ENCODE results near the gene WDR70. TPM values are rescaled to one million over a fixed set of nuclear protein-coding genes. Genes with fewer than 3 reads are reported as not detected.
A peak's percentile ranks its signal among the peaks of the same experiment; 100 is the strongest.
"Not testable (repeated sequence)": the region's sequence is repeated elsewhere in the genome, so short reads cannot be mapped to it uniquely, and the experiment has no call there.

Gene WDR70
- polyA plus RNA-seq, 10 donors: 23.1 to 38.8 (median 30.1) TPM

- DNase-seq: no peak
Observed at GRCh38 chr5:37511646-37512045, 132.5 kb downstream of the WDR70 start.

- DNase-seq: no peak
Observed at GRCh38 chr5:37514946-37515345, 135.8 kb downstream of the WDR70 start.

GRCh38 chr5:37517686-37518085, 138.6 kb downstream of the WDR70 start:
- DNase-seq: no peak

GRCh38 chr5:37518356-37518755, 139.2 kb downstream of the WDR70 start:
- not testable (repeated sequence) for DNase-seq

GRCh38 chr5:37519304-37519703, 140.2 kb downstream of the WDR70 start:
- no peak for DNase-seq

- DNase-seq: no peak
Observed at GRCh38 chr5:37519807-37520206, 140.7 kb downstream of the WDR70 start.

- no peak for DNase-seq
Observed at GRCh38 chr5:37520811-37521210, 141.7 kb downstream of the WDR70 start.

GRCh38 chr5:37532976-37533740, 154.0 kb downstream of the WDR70 start:
- no peak for DNase-seq

- DNase-seq: no peak
Observed at GRCh38 chr5:37533851-37534250, 154.7 kb downstream of the WDR70 start.

GRCh38 chr5:37539459-37539858, 160.3 kb downstream of the WDR70 start:
- no peak for DNase-seq

- no peak for DNase-seq
Observed at GRCh38 chr5:37543216-37543615, 164.1 kb downstream of the WDR70 start.

GRCh38 chr5:37549411-37549810, 170.3 kb downstream of the WDR70 start:
- DNase-seq: no peak

GRCh38 chr5:37552161-37552560, 173.0 kb downstream of the WDR70 start:
- DNase-seq: no peak

GRCh38 chr5:37552770-37553719, 173.9 kb downstream of the WDR70 start:
- peak in 2 of 3 donors; percentile 23 to 27 for DNase-seq

- peak; percentile 37 to 76 (median 57) for DNase-seq
Observed at GRCh38 chr5:37553720-37554404, 174.7 kb downstream of the WDR70 start.

- DNase-seq: no peak
Observed at GRCh38 chr5:37554405-37554739, 175.3 kb downstream of the WDR70 start.

GRCh38 chr5:37554938-37555337, 175.8 kb downstream of the WDR70 start:
- no peak for DNase-seq

- DNase-seq: no peak
Observed at GRCh38 chr5:37557734-37558293, 178.7 kb downstream of the WDR70 start.

GRCh38 chr5:37565062-37565670, 186.0 kb downstream of the WDR70 start:
- DNase-seq: no peak

GRCh38 chr5:37567566-37567965, 188.4 kb downstream of the WDR70 start:
- DNase-seq: no peak

- DNase-seq: no peak
Observed at GRCh38 chr5:37568018-37568753, 189.1 kb downstream of the WDR70 start.
